Activated naive CD8-positive, alpha-beta T cell treated with anti-CD3 and anti-CD28 coated beads, Interleukin-2, amount 50 U/mL, for 16 hours (primary cell): ENCODE results near the gene MTHFD2.

Source experiments
- DNase-seq: peaks from one replicate; pipeline ENCODE4 v3.0.0-alpha.2; 2020; ENCODE audit warnings: low read depth, low spot score

The MTHFD2 gene

GRCh38 chr2:74262681-74263080 is 64.3 kb downstream of the MTHFD2 start:
- DNase-seq: no peak

DNA sequence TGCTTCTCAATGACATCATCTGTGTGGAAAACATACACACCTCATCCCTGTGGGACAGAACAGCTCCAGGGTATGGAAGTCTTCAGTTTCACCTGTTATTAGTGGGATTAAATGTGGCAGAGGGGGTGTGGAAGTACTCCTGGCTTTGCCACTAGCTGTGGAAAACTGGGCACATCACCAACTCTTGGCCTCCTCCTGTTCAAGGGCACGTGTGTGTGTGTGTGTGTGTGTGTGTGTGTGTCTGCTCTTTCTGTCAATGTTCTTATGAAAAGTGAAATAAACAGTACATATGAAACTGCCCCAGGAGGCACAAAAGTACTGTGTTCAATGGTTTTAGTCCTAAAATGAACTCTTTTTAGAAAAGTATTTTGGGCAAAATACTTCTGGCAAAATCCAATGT is 65.9 kb downstream of the MTHFD2 start:
- no peak for DNase-seq

- peak; percentile 11 for DNase-seq
These were observed 68.7 kb downstream of the MTHFD2 start for GRCh38 chr2:74267068-74267467.
